DOHH2 (cell line): ENCODE results near the gene SCYL1.

Experiments
- CTCF ChIP-seq: fragments of 200-600 bp; sonication (generic); IDR thresholded peaks from one replicate; pipeline ENCODE4 v1.5.1; 2014; ENCODE audit warnings: antibody characterized with exemption, mild to moderate bottlenecking, low read depth, low read length; ENCODE audit not compliant: poor library complexity, severe bottlenecking
- EZH2phosphoT487 ChIP-seq: fragments of 200-600 bp; sonication (generic); IDR thresholded peaks from 2 replicates; pipeline ENCODE4 v1.6.1; 2017; ENCODE audit warnings: borderline replicate concordance, mild to moderate bottlenecking, antibody characterized with exemption, low read length, moderate library complexity, mixed read lengths

GRCh38 chr11:65537296-65537597 is 12.4 kb downstream of the SCYL1 start:
- TF ChIP-seq CTCF (no peak), EZH2phosphoT487 (no peak)
